Motor neuron (in vitro differentiated cells): ENCODE results near the gene ACSL1. TPM values are rescaled to one million over a fixed set of nuclear protein-coding genes. Genes with fewer than 3 reads are reported as not detected.

Experiments
- ATAC-seq, 8 experiments: fragments of 200-7000 bp; cut with Tn5 transposase; replicated peaks in 6 of 8; 2 replicates each; pipeline ENCODE4 v1.8.0; 2021; ENCODE audit warnings: mild to moderate bottlenecking in 8 of 8, moderate library complexity in 8 of 8
- H3K27ac ChIP-seq, 2 donors: fragments of 250-450 bp; sonication (Bioruptor Pico); 2 replicates each; pipeline ENCODE4 v1.9.0; 2021; ENCODE audit warnings: antibody characterized with exemption in 2 of 2, mild to moderate bottlenecking in 2 of 2, moderate library complexity in 1 of 2
- H3K4me1 ChIP-seq, 2 donors: fragments of 250-450 bp; sonication (Bioruptor Pico); replicated peaks in 1 of 2; 2 replicates each; pipeline ENCODE4 v1.6.1; 2021; ENCODE audit warnings: antibody characterized with exemption in 2 of 2, mild to moderate bottlenecking in 2 of 2, moderate library complexity in 1 of 2
- H3K4me3 ChIP-seq, 5 donors: fragments of 250-450 bp; sonication (Bioruptor Pico); 2 replicates each; pipeline ENCODE4 v1.9.0; 2021; ENCODE audit warnings: antibody characterized with exemption in 5 of 5, mild to moderate bottlenecking in 5 of 5, moderate library complexity in 4 of 5
- WGBS, 10 experiments: fragments of 450-650 bp; shearing (Covaris generic); methylation state at CpG; one replicate each; pipeline ENCODE4 v1.0.0; 2022; 5-methylcytosine and 5-hydroxymethylcytosine counted together
- in situ Hi-C, 9 experiments: fragments of 400-800 bp; cut with MboI; loops; one replicate each; pipeline ENCODE4 v1.15.0; 2021; ENCODE audit warnings: low sequenced_read_pairs in 9 of 9, low pct_unique_long_range_greater_than_20kb in 2 of 9; ENCODE audit not compliant: unreplicated experiment in 9 of 9
- total RNA-seq, 8 experiments: library from RNA; unstranded; fragments of 300-600 nt; gene quantifications; 2 replicates each; pipeline versions ENCODE4 v1.2.3 to v1.2.4, GENCODE V29; 2022

The ACSL1 gene
- total RNA-seq, 8 experiments from 2014 or later = 8.9 to 162 (median 20.6) TPM

DNA sequence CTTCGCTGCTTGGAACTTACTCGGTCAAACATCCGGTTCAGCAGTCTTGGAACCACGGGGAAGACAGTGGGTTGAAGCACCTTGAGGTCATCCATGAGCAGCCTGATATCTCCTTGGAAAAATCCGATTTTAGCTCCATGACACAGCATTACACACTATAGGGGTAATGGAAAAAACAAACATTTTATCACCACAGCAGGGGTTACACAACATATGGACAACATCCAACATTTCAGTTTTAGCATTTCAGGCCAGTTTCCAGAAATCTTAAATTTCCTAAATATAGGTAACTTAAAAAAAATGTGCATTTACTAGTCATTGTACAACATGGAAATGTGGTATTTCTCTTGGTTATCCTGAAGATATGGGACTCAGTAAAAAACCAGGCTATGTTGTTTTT lies 57.5 kb downstream of the ACSL1 start:
- WGBS, 10 experiments = 85 to 100% (median 93%) methylated on average over 2 to 5 of the region's 5 CpGs; no CpG with 5 or more reads in 2 of the 10 experiments

DNA sequence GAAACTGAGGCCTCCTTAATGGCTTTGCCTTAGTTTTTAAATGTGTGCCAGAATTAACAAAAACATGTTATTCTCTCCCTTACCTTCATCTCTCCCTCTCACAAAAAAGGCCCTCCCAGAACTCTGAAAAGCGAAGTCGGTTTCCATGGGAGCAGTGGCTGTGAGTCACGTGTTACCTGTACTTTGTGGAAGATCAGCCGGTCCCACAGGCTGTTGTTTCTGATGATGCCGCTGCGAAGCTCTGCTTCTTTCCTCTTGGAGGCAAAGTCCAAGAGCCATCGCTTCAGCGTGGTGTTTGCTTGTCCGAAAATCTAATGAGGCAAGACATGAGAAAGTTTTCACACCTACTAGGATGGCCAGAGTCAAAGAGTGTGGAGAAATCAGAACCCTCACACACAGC lies 59.3 kb downstream of the ACSL1 start:
- 86 to 100% (median 100%) methylated on average over 1 to 9 of the region's 9 CpGs; no CpG with 5 or more reads in 4 of the 10 experiments for WGBS, 10 experiments
- H3K4me3 ChIP-seq = no peak overlapping the region
- H3K4me1 ChIP-seq = no peaks in the 10 kb centered on the region
- ATAC-seq = no peak
- in situ Hi-C loops = no loop called here
- no peak overlapping the region for H3K27ac ChIP-seq

More for the DNA sequence above, 57.5 kb downstream of the ACSL1 start:
- no peak for ATAC-seq
- no peaks in the 10 kb centered on the region for H3K4me1 ChIP-seq
- in situ Hi-C loops = no loop called here
- no peak overlapping the region for H3K4me3 ChIP-seq
- no peak overlapping the region for H3K27ac ChIP-seq

DNA sequence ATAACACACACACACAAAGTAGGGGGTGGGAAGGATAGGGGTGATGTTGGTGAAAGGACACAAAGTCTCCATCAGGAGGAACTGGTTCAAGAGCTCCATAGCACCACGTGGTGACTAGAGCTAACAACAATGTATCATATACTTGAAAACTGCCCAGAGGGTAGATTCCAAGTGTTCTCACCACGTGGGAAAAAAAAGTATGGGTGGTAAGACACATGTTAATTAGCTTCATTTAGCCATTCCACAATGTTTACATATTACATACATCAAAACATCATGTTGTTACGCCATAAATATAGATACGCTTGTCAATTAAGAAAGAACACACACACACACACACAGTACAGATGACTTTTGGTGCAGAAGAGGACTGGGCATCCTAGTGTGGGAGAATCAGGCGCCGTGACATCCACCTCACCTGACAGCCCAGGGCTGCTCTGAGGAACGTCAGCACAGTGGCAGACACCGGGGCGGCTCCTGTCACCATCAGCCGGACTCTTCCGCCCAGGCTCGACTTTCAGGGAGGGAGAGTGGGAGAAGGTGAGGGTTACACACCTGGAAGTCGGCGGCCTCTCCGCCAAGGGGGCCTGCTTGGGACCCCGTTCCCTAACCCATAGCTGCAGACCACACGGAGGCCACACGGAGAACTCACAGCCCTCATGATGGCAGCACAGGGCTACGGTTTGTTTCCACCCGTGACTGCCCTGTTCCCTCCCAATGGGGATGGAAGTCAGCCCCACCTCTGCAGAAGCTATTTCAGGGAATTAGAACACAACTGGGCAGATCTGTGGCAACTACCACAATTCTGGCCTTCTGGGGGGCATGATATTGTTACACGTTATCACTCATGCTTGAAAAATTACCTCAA lies 60.1 kb downstream of the ACSL1 start:
- in situ Hi-C loops = no loop called here
- 0 to 100% (median 88%) methylated on average over 1 to 8 of the region's 21 CpGs; no CpG with 5 or more reads in 3 of the 10 experiments for WGBS, 10 experiments

GRCh38 chr4:184764601-184765000 lies 61.2 kb downstream of the ACSL1 start:
- H3K4me1 ChIP-seq = no peaks in the 10 kb centered on the region
- no peak for ATAC-seq
- in situ Hi-C loops = no loop called here
- WGBS, 10 experiments = 93 to 100% (median 100%) methylated on average over 1 to 4 of the region's 4 CpGs; no CpG with 5 or more reads in 5 of the 10 experiments
- H3K4me3 ChIP-seq = no peak overlapping the region
- H3K27ac ChIP-seq = no peak overlapping the region

More for the DNA sequence above, 60.1 kb downstream of the ACSL1 start:
- no peak overlapping the region for H3K27ac ChIP-seq
- no peak overlapping the region for H3K4me3 ChIP-seq
- H3K4me1 ChIP-seq = no peaks in the 10 kb centered on the region
- ATAC-seq = peak in 1 of 8 experiments; percentile 44

GRCh38 chr4:184763150-184763780 lies 62.5 kb downstream of the ACSL1 start:
- 59 to 94% (median 85%) methylated on average over 6 to 14 of the region's 14 CpGs; no CpG with 5 or more reads in 2 of the 10 experiments for WGBS, 10 experiments
- no peaks in the 10 kb centered on the region for H3K4me1 ChIP-seq
- H3K27ac ChIP-seq = no peak overlapping the region
- in situ Hi-C loops = no loop called here
- ATAC-seq = no peak
- H3K4me3 ChIP-seq = no peak overlapping the region

DNA sequence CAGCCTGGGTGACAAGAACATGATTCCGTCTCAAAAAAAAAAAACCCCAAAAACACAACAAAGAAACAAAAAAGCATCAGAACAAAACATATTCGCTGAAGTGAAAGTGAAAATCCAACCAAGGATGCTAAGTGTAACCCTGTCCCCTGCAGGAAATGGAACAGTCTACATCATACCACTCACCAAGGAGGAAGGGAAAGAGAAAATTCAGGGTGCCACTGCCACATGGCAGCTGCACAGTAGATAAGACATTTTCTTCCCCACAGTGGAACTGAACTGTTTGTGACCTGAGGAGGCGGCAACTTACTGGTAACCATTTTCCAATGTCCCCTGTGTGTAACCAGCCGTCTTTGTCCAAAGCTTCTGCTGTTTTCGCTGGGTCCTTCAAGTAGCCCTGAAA lies 63.7 kb downstream of the ACSL1 start:
- no peak overlapping the region for H3K4me3 ChIP-seq
- 80 to 100% (median 90%) methylated on average over 1 to 5 of the region's 5 CpGs; no CpG with 5 or more reads in 3 of the 10 experiments for WGBS, 10 experiments
- no peaks in the 10 kb centered on the region for H3K4me1 ChIP-seq
- in situ Hi-C loops = no loop called here
- ATAC-seq = no peak
- H3K27ac ChIP-seq = no peak overlapping the region

DNA sequence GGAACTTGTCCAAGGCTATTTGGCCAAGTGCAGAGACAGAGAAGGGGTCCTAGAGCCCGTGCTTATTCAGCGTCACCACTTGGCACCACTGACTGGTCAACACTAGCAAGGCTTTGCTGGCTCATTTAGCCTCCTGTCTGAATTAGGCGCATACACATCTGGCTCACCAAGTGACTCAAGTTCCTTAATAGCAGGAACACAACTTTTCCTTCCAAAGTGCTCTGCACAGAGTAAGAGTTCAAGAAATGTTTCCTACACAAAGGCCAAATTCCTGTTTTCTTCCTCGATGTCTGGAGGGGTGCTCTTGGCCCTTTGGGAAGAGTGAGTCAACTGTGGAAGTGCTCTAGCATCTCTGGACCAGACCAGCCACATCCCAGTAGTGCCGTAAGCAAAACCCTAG lies 65.1 kb downstream of the ACSL1 start:
- no peak overlapping the region for H3K27ac ChIP-seq
- no peak for ATAC-seq
- H3K4me3 ChIP-seq = no peak overlapping the region
- WGBS, 10 experiments = 71 to 100% (median 90%) methylated on average over 1 to 3 of the region's 5 CpGs; no CpG with 5 or more reads in 6 of the 10 experiments
- in situ Hi-C loops = no loop called here
- no peaks in the 10 kb centered on the region for H3K4me1 ChIP-seq

DNA sequence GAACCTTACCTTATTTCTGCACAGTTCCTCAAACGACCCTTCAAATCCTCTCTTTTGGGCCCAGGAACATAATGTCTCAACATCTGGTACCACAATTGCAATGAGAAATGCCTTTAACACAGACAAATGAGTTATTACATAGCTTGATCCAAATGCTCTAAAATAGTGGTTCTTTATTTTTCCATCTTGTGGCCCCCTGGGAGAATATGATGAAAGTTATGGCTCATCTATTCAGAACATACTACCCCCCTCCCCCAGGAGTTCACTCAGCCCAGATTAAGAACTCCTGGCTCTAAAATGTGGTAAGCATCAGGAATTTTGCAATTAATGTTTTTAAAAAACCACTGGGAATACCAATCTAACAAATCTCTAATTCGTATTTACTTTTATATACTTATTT lies 68.0 kb downstream of the ACSL1 start:
- H3K27ac ChIP-seq = no peak overlapping the region
- ATAC-seq = no peak
- H3K4me3 ChIP-seq = no peak overlapping the region
- in situ Hi-C loops = no loop called here
- WGBS, 10 experiments = 0 to 100% (median 54%) methylated on average over 1 to 2 of the region's 2 CpGs; no CpG with 5 or more reads in 2 of the 10 experiments
- H3K4me1 ChIP-seq = no peaks in the 10 kb centered on the region

DNA sequence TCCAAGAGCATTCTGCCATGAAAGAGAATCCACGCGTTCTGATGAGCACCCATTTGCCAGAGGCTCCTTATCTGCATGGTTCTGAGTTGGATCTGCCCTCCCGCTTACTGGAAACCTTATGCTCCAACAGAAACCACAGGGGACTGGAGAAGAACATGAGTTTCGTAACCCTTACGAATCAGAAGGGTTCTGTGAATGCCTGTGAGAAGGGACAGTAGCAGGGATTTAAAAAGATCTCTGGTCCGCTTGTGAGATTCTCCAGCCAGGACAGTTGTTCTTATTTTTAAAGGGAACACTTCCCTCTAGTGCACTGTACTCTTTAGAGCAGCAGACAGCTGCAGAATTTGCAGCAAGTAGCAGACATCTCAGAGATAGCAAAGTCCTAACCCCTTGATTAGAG lies 69.4 kb downstream of the ACSL1 start:
- H3K27ac ChIP-seq = no peak overlapping the region
- ATAC-seq = peak in 1 of 8 experiments; percentile 32
- WGBS, 10 experiments = 60 to 100% (median 96%) methylated on average over 3 to 6 of the region's 6 CpGs; no CpG with 5 or more reads in 5 of the 10 experiments
- in situ Hi-C loops = no loop called here
- H3K4me1 ChIP-seq = no peaks in the 10 kb centered on the region
- H3K4me3 ChIP-seq = no peak overlapping the region

GRCh38 chr4:184755278-184755677 lies 70.5 kb downstream of the ACSL1 start:
- 34 to 97% (median 86%) methylated on average over 2 to 6 of the region's 6 CpGs for WGBS, 10 experiments
- peak in 2 of 8 experiments; percentile 57 to 71 for ATAC-seq
- Histone ChIP-seq H3K4me3 (no peak overlapping the region), H3K27ac (no peak overlapping the region), H3K4me1 (no peaks in the 10 kb centered on the region)
- in situ Hi-C loops = no loop called here

GRCh38 chr4:184752496-184753275 lies 73.1 kb downstream of the ACSL1 start:
- Histone ChIP-seq H3K4me3 (no peak overlapping the region), H3K27ac (no peak overlapping the region), H3K4me1 (no peaks in the 10 kb centered on the region)
- WGBS, 10 experiments = 47 to 100% (median 83%) methylated on average over 1 to 7 of the region's 9 CpGs; no CpG with 5 or more reads in 1 of the 10 experiments
- in situ Hi-C loops = no loop called here
- no peak for ATAC-seq

GRCh38 chr4:184751585-184751956 lies 74.2 kb downstream of the ACSL1 start:
- Histone ChIP-seq H3K4me1 (no peaks in the 10 kb centered on the region), H3K4me3 (no peak overlapping the region), H3K27ac (no peak overlapping the region)
- WGBS, 10 experiments = 52 to 93% (median 82%) methylated on average over 2 to 6 of the region's 6 CpGs
- in situ Hi-C loops = no loop called here
- no peak for ATAC-seq
